Esophagus muscularis mucosa (tissue), 3 donors: ENCODE measurements around the gene MAGI2.

Experiments used
- CTCF ChIP-seq, 3 experiments: fragments of 200-600 bp in 2 of 3; fragments of 450-650 bp in 1 of 3; sonication (generic) in 2 of 3; IDR thresholded peaks; one replicate each; pipeline ENCODE4 v1.5.1; 2017 to 2019; ENCODE audit warnings: antibody characterized with exemption in 3 of 3, mild to moderate bottlenecking in 2 of 3, moderate library complexity in 1 of 3
- POLR2A ChIP-seq: fragments of 450-650 bp; IDR thresholded peaks from one replicate; pipeline ENCODE4 v1.6.1; 2017; ENCODE audit warnings: antibody characterized with exemption, moderate library complexity, mild to moderate bottlenecking, low read depth

GRCh38 chr7:78248867-78249266 lies 1204.6 kb downstream of the MAGI2 start:
- TF ChIP-seq POLR2A, result no peak
- no peak for TF ChIP-seq CTCF (IDR thresholded peaks at IDR 0.05)
